SK-N-MC (cell line): ENCODE data around the gene AUTS2.

Experiments used
- DNase-seq: peaks from one replicate; pipeline ENCODE4 v3.0.0-alpha.2; 2011; ENCODE audit warnings: low read depth, low spot score
- H3K27ac ChIP-seq: fragments of 200-600 bp; sonication (generic); 2 replicates; pipeline ENCODE4 v1.5.1; 2016; ENCODE audit warnings: mixed run types
- H3K36me3 ChIP-seq: fragments of 200-600 bp; sonication (generic); 2 replicates; pipeline ENCODE4 v1.6.1; 2017; ENCODE audit warnings: antibody characterized with exemption, low read length, mixed read lengths; ENCODE audit not compliant: insufficient read depth
- H3K4me3 ChIP-seq: fragments of 200-600 bp; sonication (generic); 2 replicates; pipeline ENCODE4 v1.5.1; 2016
- H3K9ac ChIP-seq: fragments of 200-600 bp; sonication (generic); 2 replicates; pipeline ENCODE4 v1.8.0; 2017; ENCODE audit warnings: mixed run types, mixed read lengths; ENCODE audit not compliant: insufficient read length
- H3K9me3 ChIP-seq: fragments of 200-600 bp; sonication (generic); 2 replicates; pipeline ENCODE4 v1.6.1; 2017; ENCODE audit warnings: low read depth, mild to moderate bottlenecking, antibody characterized with exemption, low read length, moderate library complexity, mixed read lengths
- EZH2 ChIP-seq: fragments of 200-600 bp; sonication (generic); IDR thresholded peaks from one replicate; pipeline ENCODE4 v1.6.1; 2017; ENCODE audit warnings: antibody characterized with exemption
- FOXP2 ChIP-seq: optimal IDR thresholded peaks from 2 replicates; pipeline ENCODE3; 2011; ENCODE audit warnings: mild to moderate bottlenecking, moderate library complexity; ENCODE audit not compliant: insufficient read depth; ENCODE audit errors: extremely low read length, control extremely low read depth
- POLR2AphosphoS5 ChIP-seq: IDR thresholded peaks from 2 replicates; pipeline ENCODE4 v1.6.1; 2012; ENCODE audit warnings: mild to moderate bottlenecking, low read depth, low read length, borderline replicate concordance

AUTS2 gene

DNA sequence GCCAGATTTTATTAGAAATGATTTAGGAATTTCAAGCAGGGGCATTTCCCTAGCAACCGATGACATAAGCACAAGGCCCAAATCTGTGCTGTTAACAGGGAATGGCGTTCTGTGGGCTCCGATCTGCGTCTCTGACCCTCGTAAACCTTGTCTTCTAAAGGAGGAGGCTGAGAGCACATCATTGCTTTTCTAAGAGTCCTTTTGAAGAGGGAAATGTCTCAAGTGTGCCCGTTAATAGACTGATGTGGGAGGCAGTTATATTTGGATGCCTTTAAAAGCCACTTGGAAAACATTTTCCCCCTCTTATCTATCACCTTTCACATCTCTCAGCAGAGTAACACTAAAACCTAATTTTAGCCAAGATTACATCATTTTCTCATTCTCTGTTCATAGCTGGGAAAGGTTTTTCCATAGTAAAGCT, 1109.6 kb downstream of the AUTS2 start:
- TF ChIP-seq EZH2 (no peak), FOXP2 (no peak), POLR2AphosphoS5 (no peak)
- DNase-seq, result no peak
- Histone ChIP-seq H3K27ac (no peak overlapping the region), H3K4me3 (no peak overlapping the region), H3K9ac (no peak overlapping the region), H3K36me3 (peaks cover 17% of the 10 kb centered on the region; the same call in 1 of the 2 replicates), H3K9me3 (no peaks in the 10 kb centered on the region)

DNA sequence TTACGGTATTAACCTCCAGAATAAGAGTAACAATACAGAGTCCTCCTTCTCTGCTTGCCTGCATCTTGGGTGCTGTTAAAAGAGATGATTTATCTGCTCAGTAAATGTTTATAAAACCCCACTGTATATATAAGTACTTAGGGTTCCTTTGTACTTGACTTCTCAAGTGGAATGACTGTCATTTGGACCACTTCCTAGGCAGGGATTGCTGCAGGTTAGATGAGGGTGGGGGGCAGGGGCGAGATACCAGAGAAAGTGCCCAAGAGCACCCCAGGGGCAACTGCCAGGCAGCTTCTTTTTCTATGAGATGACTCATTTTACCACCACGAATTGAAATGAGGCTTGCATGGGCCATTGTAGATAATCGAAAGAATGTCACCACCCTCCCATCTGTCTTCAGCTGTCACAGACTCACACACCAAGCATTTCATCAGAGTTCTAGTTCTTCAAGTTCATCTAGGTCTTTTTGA, 1111.8 kb downstream of the AUTS2 start:
- H3K27ac ChIP-seq, result peak overlapping the region; percentile 10; the same call in 1 of the 2 replicates
- DNase-seq, result no peak

DNA sequence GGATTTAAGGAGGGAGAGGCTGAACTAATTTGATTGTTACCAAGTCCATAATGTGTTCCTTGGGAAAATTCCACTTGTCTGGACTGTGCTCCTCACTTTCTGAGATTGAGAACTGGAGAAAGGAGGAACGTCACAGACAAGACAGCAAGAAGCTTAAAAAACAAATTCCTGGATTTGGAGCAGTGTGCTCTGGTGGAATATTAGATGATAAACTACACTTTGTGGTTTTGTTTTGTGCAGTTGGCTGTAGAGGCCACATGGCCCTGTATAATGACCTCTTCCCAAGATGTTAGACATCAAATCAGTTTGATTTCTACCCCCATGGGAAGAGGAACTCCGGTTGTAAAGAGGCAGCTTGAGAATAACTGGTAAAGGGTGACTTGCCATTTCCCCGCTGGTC, 1112.4 kb downstream of the AUTS2 start:
- H3K4me3 ChIP-seq, result no peak overlapping the region
- peaks cover 19% of the 10 kb centered on the region for H3K36me3 ChIP-seq
- H3K9me3 ChIP-seq, result no peaks in the 10 kb centered on the region
- no peak overlapping the region for H3K9ac ChIP-seq
- no peak for DNase-seq
- TF ChIP-seq POLR2AphosphoS5, result no peak
- TF ChIP-seq FOXP2, result no peak
- peak overlapping the region; percentile 10; the same call in 1 of the 2 replicates for H3K27ac ChIP-seq

More for the DNA sequence above, 1111.8 kb downstream of the AUTS2 start:
- H3K9ac ChIP-seq, result no peak overlapping the region
- peak overlapping the region; percentile 30; the same call in 1 of the 2 replicates for H3K4me3 ChIP-seq
- H3K36me3 ChIP-seq, result peaks cover 25% of the 10 kb centered on the region
- no peaks in the 10 kb centered on the region for H3K9me3 ChIP-seq
- no peak for TF ChIP-seq POLR2AphosphoS5
- no peak for TF ChIP-seq EZH2
- no peak for TF ChIP-seq FOXP2

DNA sequence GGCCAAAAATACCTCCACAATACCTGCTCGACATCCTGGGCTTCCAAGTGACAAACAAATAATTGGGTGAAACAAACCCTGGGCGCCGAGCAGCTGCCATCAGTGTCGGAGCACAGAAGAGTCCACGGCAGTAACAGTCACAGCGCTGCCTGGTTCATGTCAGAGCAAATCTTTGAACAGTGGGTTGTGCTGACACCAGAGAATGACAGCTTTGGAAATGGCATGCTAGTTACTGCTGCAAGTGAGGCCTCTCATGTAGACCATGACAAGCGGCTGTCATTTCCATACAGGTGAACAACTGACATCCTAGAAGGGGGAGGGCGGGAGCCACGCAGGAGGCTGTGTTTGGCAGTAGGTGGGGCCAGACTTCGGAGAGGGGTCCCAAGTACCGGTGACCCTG, 1113.2 kb downstream of the AUTS2 start:
- TF ChIP-seq POLR2AphosphoS5, result no peak
- no peak for TF ChIP-seq EZH2
- no peak for TF ChIP-seq FOXP2
- no peak for DNase-seq
- H3K9ac ChIP-seq, result no peak overlapping the region
- no peak overlapping the region for H3K27ac ChIP-seq
- H3K36me3 ChIP-seq, result peaks cover 11% of the 10 kb centered on the region
- H3K4me3 ChIP-seq, result no peak overlapping the region
- H3K9me3 ChIP-seq, result no peaks in the 10 kb centered on the region

DNA sequence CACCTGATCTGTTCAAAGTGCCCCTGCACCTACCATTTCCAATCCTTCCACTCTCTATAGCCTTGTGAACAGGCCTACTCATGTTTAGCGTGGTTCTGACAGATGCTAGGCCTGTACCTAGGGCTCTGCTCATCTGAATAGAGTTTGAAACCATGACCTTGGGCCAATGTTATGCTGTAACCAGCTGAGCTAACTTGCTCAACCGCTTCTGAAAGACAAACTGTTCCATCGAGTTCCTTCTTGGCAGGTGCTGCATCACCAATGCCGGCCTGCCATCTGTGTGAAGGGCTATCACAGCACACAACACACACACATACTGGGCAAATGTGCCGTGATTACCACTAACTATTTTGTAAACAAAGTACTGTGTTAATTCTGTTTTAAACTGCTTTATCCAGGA, 1114.7 kb downstream of the AUTS2 start:
- no peaks in the 10 kb centered on the region for H3K9me3 ChIP-seq
- TF ChIP-seq FOXP2, result no peak
- no peak for TF ChIP-seq EZH2
- no peak for TF ChIP-seq POLR2AphosphoS5
- DNase-seq, result no peak

DNA sequence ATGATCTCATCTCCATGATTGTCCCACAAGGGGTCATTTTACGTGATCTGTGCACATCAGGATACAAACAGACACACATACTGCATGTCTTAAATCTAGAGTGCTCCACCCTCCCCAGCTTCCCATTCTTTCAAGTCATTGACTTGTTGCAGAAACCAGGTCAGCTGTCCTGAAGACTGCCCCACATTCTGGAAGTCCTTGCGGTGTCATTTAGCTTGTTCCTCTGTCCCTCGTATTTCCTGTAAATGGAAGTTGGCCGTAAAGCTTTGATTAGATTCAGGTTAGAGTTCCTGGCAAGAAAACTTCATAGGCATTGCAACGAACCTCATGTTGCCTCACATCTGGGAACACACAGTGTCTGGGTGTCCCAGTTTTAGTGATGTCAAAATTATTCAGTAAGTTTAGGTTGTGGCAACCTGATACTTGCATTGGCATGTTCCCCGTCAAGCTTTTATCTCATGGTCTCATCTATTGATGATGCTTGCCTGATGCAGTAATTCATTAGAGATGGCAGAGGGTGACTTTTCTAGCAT, 1116.3 kb downstream of the AUTS2 start:
- H3K9me3 ChIP-seq, result no peaks in the 10 kb centered on the region
- peaks cover 11% of the 10 kb centered on the region for H3K36me3 ChIP-seq
- TF ChIP-seq POLR2AphosphoS5 (no peak), EZH2 (no peak), FOXP2 (no peak)
- DNase-seq, result no peak
- no peak overlapping the region for H3K27ac ChIP-seq
- H3K9ac ChIP-seq, result no peak overlapping the region
- H3K4me3 ChIP-seq, result no peak overlapping the region

More for the DNA sequence above, 1114.7 kb downstream of the AUTS2 start:
- no peak overlapping the region for H3K4me3 ChIP-seq
- H3K9ac ChIP-seq, result no peak overlapping the region
- H3K27ac ChIP-seq, result no peak overlapping the region
- peaks cover 11% of the 10 kb centered on the region for H3K36me3 ChIP-seq

DNA sequence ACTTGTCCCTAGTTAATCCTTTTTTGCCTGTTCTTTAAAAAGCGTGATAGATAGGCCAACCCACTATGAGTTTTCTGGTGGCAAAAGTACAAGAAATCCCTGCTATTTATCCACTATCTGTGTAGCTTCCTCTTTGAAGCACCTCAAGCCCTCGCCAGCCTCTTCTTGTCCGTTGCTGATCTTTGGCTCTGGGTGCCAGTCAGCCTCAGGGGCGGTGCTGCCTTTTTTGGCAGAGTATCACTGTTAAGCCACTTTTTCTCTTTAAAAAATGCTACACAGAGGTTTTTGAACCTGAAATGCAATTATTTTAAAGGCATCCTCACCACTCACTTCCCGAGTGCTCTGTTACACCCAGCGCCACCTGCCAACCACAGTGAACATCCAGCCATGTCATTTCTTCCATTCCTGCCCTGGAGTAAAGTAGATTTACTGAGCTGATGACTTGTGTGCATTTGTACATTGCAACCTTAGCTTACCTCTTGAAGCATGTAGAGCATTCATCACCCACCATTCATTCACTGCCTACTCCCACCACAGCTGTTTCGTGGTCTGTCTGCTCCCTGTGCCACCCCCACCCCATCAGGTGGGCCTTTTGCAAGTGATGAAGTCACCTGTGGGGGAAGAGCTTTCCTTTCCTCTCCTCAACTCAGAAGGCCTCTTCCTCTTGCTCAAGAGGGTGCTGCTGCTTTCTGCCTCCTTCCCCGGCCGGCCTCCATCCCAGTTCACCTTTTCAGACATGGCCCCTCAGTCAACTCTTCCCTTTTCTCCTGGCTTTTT, 1119.5 kb downstream of the AUTS2 start:
- Histone ChIP-seq H3K9ac (no peak overlapping the region), H3K4me3 (no peak overlapping the region), H3K9me3 (no peaks in the 10 kb centered on the region), H3K36me3 (peaks cover 11% of the 10 kb centered on the region), H3K27ac (no peak overlapping the region)
- DNase-seq, result no peak
- TF ChIP-seq FOXP2 (no peak), EZH2 (no peak), POLR2AphosphoS5 (no peak)

DNA sequence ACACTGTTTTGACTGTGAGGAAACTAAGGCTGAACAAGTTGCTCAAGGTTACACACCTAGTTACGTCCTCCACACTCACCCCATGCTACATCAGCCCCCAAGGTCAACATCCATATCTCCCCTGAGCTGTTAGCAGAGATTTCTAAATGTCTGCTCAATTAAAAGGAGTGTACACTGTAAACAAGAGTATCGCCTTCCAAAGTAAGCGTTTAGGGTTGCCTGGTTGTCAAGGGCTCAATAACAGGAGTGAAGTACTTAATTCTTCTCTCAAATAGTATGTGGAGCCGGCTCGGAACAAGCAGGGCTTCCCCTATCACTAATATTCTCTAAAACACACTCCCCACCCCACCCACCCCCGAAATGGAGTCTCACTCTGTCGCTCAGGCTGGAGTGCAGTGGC, 1120.8 kb downstream of the AUTS2 start:
- Histone ChIP-seq H3K9ac (no peak overlapping the region), H3K36me3 (peaks cover 6% of the 10 kb centered on the region; the same call in 1 of the 2 replicates), H3K4me3 (no peak overlapping the region), H3K9me3 (no peaks in the 10 kb centered on the region), H3K27ac (no peak overlapping the region)
- DNase-seq, result no peak
- TF ChIP-seq POLR2AphosphoS5 (no peak), EZH2 (no peak), FOXP2 (no peak)
